ENCODE measurements around the gene OSBPL6. TPM values are rescaled to one million over a fixed set of nuclear protein-coding genes. Genes with fewer than 3 reads are reported as not detected.

OSBPL6 gene
- total RNA-seq, 4 donors from 2014 or later, result 1.5 to 4.0 (median 3.1) TPM

DNA sequence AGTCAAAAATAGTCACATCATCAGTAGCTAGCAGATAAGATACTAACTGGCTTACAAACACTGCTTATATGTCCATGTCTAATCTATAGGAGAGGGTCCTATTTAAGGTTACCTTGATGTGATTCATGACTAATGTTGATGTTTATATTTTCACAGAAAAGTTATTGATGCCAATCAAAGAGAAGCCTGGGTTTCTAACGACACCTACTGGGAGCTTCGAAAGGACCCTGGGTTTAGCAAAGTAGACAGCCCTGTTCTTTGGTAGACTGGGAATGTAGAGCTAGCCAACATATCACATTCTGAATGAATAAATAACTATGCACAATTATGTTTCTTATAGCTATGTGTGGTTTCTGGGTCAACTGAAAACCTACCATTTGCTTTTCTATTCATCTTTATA, 201.0 kb downstream of the OSBPL6 start:
- WGBS, 2 donors (ENCODE audit: low coverage in 1 of 2), result 81 to 85% methylated on average over 2 of the region's 2 CpGs
- Histone ChIP-seq H3K9me3 (no peaks in the 10 kb centered on the region), H3K36me3 (no peaks in the 10 kb centered on the region), H3K4me1 (no peaks in the 10 kb centered on the region), H3K4me3 (no peak overlapping the region), H3K27ac (no peak overlapping the region), H3K27me3 (no peaks in the 10 kb centered on the region)
- TF ChIP-seq, protein P1, sequence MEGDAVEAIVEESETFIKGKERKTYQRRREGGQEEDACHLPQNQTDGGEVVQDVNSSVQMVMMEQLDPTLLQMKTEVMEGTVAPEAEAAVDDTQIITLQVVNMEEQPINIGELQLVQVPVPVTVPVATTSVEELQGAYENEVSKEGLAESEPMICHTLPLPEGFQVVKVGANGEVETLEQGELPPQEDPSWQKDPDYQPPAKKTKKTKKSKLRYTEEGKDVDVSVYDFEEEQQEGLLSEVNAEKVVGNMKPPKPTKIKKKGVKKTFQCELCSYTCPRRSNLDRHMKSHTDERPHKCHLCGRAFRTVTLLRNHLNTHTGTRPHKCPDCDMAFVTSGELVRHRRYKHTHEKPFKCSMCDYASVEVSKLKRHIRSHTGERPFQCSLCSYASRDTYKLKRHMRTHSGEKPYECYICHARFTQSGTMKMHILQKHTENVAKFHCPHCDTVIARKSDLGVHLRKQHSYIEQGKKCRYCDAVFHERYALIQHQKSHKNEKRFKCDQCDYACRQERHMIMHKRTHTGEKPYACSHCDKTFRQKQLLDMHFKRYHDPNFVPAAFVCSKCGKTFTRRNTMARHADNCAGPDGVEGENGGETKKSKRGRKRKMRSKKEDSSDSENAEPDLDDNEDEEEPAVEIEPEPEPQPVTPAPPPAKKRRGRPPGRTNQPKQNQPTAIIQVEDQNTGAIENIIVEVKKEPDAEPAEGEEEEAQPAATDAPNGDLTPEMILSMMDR (IDR thresholded peaks at IDR 0.05), result no peak
- TF ChIP-seq POLR2AphosphoS5 (IDR thresholded peaks at IDR 0.05), result no peak
- no peak for TF ChIP-seq POLR2A (IDR thresholded peaks at IDR 0.05)
- TF ChIP-seq EP300 (IDR thresholded peaks at IDR 0.05), result no peak
- no peak for ATAC-seq

DNA sequence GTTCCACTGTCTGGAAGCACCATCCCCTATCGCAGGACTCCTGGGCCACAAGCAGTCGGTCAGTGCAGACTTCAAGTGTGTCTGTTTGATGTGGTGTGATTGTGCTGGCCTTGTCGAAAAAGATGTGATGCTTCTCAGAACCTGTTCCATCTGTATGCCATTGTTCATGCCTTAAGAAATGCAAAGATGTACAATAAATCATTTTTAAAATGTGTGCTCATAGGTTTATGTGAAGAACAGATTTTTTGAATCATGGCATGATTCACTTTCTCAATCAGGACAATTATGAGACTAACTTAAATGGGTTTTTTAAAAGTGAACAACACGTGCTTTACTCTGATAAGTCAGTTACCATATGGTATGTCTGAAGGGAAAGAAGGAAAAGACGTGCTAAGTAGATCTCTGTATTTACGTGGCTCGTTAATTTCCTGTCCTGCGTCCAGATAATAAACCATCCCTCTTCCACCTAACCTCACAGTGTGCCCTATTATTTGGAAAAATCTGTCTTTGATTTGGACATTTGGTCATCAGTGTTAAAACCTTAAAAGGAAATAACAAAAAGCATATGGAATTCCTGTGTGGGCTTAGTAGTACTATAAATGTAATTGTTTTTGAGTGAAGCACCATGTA, 201.7 kb downstream of the OSBPL6 start:
- no peak for TF ChIP-seq POLR2AphosphoS5 (IDR thresholded peaks at IDR 0.05)
- no peak for TF ChIP-seq POLR2A (IDR thresholded peaks at IDR 0.05)
- TF ChIP-seq, protein P1 (IDR thresholded peaks at IDR 0.05), result no peak
- TF ChIP-seq EP300 (IDR thresholded peaks at IDR 0.05), result no peak
- H3K9me3 ChIP-seq, result no peaks in the 10 kb centered on the region
- WGBS, 2 donors (ENCODE audit: low coverage in 1 of 2), result 63 to 80% methylated on average over 8 of the region's 8 CpGs
- H3K27me3 ChIP-seq, result no peaks in the 10 kb centered on the region
- H3K4me1 ChIP-seq, result no peaks in the 10 kb centered on the region
- ATAC-seq, result no peak
- H3K36me3 ChIP-seq, result no peaks in the 10 kb centered on the region
- H3K4me3 ChIP-seq, result no peak overlapping the region
- H3K27ac ChIP-seq, result no peak overlapping the region

DNA sequence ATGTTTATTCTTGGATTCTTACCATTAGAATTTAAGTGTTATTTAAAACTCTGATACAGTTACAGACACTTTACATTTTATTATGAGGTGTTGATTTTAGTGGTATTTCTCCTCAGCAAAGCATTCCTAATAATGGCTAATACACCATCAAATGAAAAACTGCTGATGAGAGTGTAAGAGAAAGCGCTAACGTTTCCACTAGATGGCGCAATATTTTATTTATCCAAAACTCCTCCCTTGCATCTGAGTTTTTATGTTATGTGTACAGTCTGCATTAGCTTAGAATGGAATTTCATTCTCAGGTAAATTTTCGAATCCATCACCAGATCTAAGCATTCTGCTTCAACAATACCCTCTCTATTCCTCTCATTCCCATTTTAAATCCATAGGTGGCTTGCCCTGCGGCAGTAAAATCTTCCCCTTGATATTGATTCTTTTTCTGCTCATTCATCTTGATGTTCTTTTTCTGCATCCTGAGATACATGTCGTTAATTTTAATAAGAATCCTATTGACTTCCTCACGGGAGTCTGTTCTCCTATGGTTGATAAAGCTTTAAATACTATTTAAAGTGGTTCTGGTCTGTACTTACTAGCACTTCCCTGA, 202.8 kb downstream of the OSBPL6 start:
- ATAC-seq, result peak; percentile 62
- no peaks in the 10 kb centered on the region for H3K27me3 ChIP-seq
- no peak overlapping the region for H3K4me3 ChIP-seq
- no peaks in the 10 kb centered on the region for H3K36me3 ChIP-seq
- 14 to 15% methylated on average over 7 of the region's 7 CpGs for WGBS, 2 donors (ENCODE audit: low coverage in 1 of 2)
- no peaks in the 10 kb centered on the region for H3K9me3 ChIP-seq
- H3K27ac ChIP-seq, result no peak overlapping the region
- TF ChIP-seq POLR2AphosphoS5 (IDR thresholded peaks at IDR 0.05) (no peak), EP300 (IDR thresholded peaks at IDR 0.05) (no peak)
- TF ChIP-seq, protein P1 (IDR thresholded peaks at IDR 0.05), result peak; percentile 54 to 66 (median 58)
- H3K4me1 ChIP-seq, result no peaks in the 10 kb centered on the region

DNA sequence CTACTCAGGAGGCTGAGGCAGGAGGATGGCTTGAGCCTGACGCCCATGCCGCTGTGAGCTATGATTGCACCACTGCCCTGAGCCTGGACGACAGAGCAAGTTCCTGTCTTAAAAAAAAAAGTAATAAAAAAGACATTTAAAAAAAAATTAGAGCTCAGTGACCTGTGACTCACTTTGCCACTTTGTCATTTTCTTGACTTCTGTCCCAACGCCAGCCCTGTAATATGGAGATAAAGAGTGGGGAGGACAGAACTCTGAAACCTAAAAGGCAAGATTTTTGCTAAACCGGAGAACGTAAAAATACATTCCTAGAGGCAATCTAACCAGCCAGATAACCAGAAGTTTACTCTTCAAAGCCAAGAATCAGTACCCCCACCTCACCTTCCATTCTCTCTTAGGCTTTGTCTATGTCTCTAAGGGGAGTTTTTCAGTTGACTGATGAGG, 207.7 kb downstream of the OSBPL6 start:
- TF ChIP-seq POLR2AphosphoS5 (IDR thresholded peaks at IDR 0.05) (no peak), POLR2A (IDR thresholded peaks at IDR 0.05) (no peak), EP300 (IDR thresholded peaks at IDR 0.05) (no peak)
- TF ChIP-seq, protein P1 (IDR thresholded peaks at IDR 0.05), result no peak
- Histone ChIP-seq H3K27ac (no peak overlapping the region), H3K9me3 (no peaks in the 10 kb centered on the region), H3K36me3 (no peaks in the 10 kb centered on the region), H3K27me3 (peaks cover 9% of the 10 kb centered on the region), H3K4me3 (no peak overlapping the region), H3K4me1 (no peaks in the 10 kb centered on the region)
- no peak for ATAC-seq
- WGBS, 2 donors (ENCODE audit: low coverage in 1 of 2), result 39% methylated on average over 3 to 5 of the region's 6 CpGs

Measured in gastroesophageal sphincter (tissue), 4 donors.